Left hindlimb (tissue), 1 donor: ENCODE results near the gene CDK8.
"Not testable (repeated sequence)": the region's sequence is repeated elsewhere in the genome, so short reads cannot be mapped to it uniquely, and the experiment has no call there.

ENCODE experiments used
- DNase-seq: peaks from one replicate; pipeline ENCODE4 v3.0.0-alpha.2; 2018

Gene CDK8

GRCh38 chr13:26253787-26254582 is at the start of gene CDK8:
CDK8 (plus strand) TSS chr13:26254129; CDS start chr13:26254642, 513 bp downstream.
- DNase-seq, result peak; percentile 93

GRCh38 chr13:26208287-26208686 is 45.6 kb upstream of the CDK8 start:
- no peak for DNase-seq

GRCh38 chr13:26213345-26213744 is 40.6 kb upstream of the CDK8 start:
- DNase-seq, result no peak

- no peak for DNase-seq
Observed at GRCh38 chr13:26213982-26214381, 39.9 kb upstream of the CDK8 start.

- DNase-seq, result no peak
Observed at GRCh38 chr13:26216042-26216441, 37.9 kb upstream of the CDK8 start.

- DNase-seq, result no peak
Observed at GRCh38 chr13:26219726-26220125, 34.2 kb upstream of the CDK8 start.

GRCh38 chr13:26220575-26220974 is 33.4 kb upstream of the CDK8 start:
- no peak for DNase-seq

GRCh38 chr13:26221399-26221720 is 32.6 kb upstream of the CDK8 start:
- DNase-seq, result no peak

- peak; percentile 95 for DNase-seq
Observed at GRCh38 chr13:26221721-26222519, 32.0 kb upstream of the CDK8 start, which contains the start of gene RNF6. RNF6 (minus strand) TSS chr13:26222314; CDS start chr13:26219649, 2,665 bp downstream.

GRCh38 chr13:26222520-26223046 is 31.3 kb upstream of the CDK8 start:
- DNase-seq, result no peak

GRCh38 chr13:26225896-26226617 is 27.9 kb upstream of the CDK8 start:
- DNase-seq, result peak; percentile 42

GRCh38 chr13:26227166-26227971 is 26.6 kb upstream of the CDK8 start:
- DNase-seq, result no peak

- no peak for DNase-seq
Observed at GRCh38 chr13:26228096-26228495, 25.8 kb upstream of the CDK8 start.

- DNase-seq, result no peak
Observed at GRCh38 chr13:26229080-26229615, 24.8 kb upstream of the CDK8 start.

GRCh38 chr13:26230703-26231102 is 23.2 kb upstream of the CDK8 start:
- DNase-seq, result no peak

- no peak for DNase-seq
Observed at GRCh38 chr13:26236296-26236695, 17.6 kb upstream of the CDK8 start.

- DNase-seq, result no peak
Observed at GRCh38 chr13:26246154-26246553, 7.8 kb upstream of the CDK8 start.

- no peak for DNase-seq
Observed at GRCh38 chr13:26247011-26247410, 6.9 kb upstream of the CDK8 start.

GRCh38 chr13:26247608-26248007 is 6.3 kb upstream of the CDK8 start:
- no peak for DNase-seq

GRCh38 chr13:26249551-26249950 is 4.4 kb upstream of the CDK8 start:
- no peak for DNase-seq

GRCh38 chr13:26252006-26252405 is 1.9 kb upstream of the CDK8 start:
- not testable (repeated sequence) for DNase-seq

- DNase-seq, result no peak
Observed at GRCh38 chr13:26253262-26253786, 605 bp upstream of the CDK8 start.
